H1 (cell line): ENCODE data around the gene PHGDH. TPM values are rescaled to one million over a fixed set of nuclear protein-coding genes. Genes with fewer than 3 reads are reported as not detected.

Experiments used
- polyA plus RNA-seq, 7 experiments: library from polyadenylated mRNA; depleted of rRNA in 3 of 7; stranded (reverse) in 5 of 7; unstranded in 2 of 7; fragments of >200 nt in 5 of 7; fragments of 200-250 nt in 2 of 7; gene quantifications; 1 replicate in 5 of 7; 2 replicates in 1 of 7; 4 replicates in 1 of 7; pipeline versions ENCODE4 v1.2.1 to v1.2.3, GENCODE V29; 2011 to 2013; ENCODE audit warnings: missing spikeins in 2 of 7, mixed read lengths in 2 of 7
- total RNA-seq: library from RNA; stranded (reverse); fragmentation: NEBNext Ultra II Directional; extraction: Animal tissue kit (Norgen Biotek cat#: 25700); gene quantifications from 2 replicates; pipeline ENCODE4 v1.2.1, GENCODE V29; 2021

The PHGDH gene
- total and polyA plus RNA-seq, 2 of the 8 experiments (the other 6 are each of a cell fraction or from before 2014, with no cell fraction given), result 358 to 687 TPM

Other genes with a start within 250 kb of the PHGDH start
- not detected in 2 replicates for gene HSD3B1, start 204.7 kb upstream of the PHGDH start, total RNA-seq
- not detected in 2 replicates for gene HSD3B1, start 204.7 kb upstream of the PHGDH start, polyA plus RNA-seq (2011; rRNA removed)
- 17.9 and 18.3 TPM in 2 replicates for gene ZNF697, start 63.7 kb upstream of the PHGDH start, total RNA-seq
- gene ZNF697, start 63.7 kb upstream of the PHGDH start, polyA plus RNA-seq (2011; rRNA removed), result 5.6 and 6.4 TPM in 2 replicates
- not detected in 2 replicates for gene HMGCS2, start 57.0 kb downstream of the PHGDH start, total RNA-seq
- not detected in 2 replicates for gene HMGCS2, start 57.0 kb downstream of the PHGDH start, polyA plus RNA-seq (2011; rRNA removed)
- gene REG4, start 99.5 kb downstream of the PHGDH start, total RNA-seq, result not detected in 2 replicates
- not detected in 2 replicates for gene REG4, start 99.5 kb downstream of the PHGDH start, polyA plus RNA-seq (2011; rRNA removed)
- gene ADAM30, start 184.6 kb downstream of the PHGDH start, total RNA-seq, result not detected in 2 replicates
- gene ADAM30, start 184.6 kb downstream of the PHGDH start, polyA plus RNA-seq (2011; rRNA removed), result not detected in 2 replicates